GM18517 (cell line): ENCODE measurements around the gene TAS2R1.

Source experiments
- ATAC-seq: cut with Tn5 transposase; IDR thresholded peaks from one replicate; pipeline ENCODE4 v1.9.1; 2021; ENCODE audit warnings: mild to moderate bottlenecking, moderate library complexity; ENCODE audit not compliant: unreplicated experiment

Gene TAS2R1, protein sequence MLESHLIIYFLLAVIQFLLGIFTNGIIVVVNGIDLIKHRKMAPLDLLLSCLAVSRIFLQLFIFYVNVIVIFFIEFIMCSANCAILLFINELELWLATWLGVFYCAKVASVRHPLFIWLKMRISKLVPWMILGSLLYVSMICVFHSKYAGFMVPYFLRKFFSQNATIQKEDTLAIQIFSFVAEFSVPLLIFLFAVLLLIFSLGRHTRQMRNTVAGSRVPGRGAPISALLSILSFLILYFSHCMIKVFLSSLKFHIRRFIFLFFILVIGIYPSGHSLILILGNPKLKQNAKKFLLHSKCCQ

DNA sequence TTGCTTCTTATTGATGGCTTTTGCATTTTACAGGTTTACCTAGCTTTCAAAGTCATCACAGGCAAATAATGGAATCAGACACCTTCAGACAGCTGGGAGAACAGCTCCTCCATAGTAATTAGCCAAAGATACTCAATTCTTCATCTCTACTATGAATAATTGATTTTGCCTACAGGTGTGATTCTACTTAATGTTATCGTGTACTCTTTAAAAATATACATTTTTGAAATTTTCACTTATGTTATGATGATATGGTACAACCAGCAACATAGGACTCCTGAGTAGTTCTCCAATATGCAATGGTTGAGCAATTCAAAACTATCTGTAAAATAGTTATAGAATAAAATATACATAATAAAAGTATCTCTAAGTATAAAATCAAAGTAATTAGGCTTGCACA is at the start of gene TAS2R1:
TAS2R1 (minus strand) TSS at position 101 of the 400 bp plus-strand sequence. CDS start 319 bp downstream, outside the sequence.
- no peak for ATAC-seq

DNA sequence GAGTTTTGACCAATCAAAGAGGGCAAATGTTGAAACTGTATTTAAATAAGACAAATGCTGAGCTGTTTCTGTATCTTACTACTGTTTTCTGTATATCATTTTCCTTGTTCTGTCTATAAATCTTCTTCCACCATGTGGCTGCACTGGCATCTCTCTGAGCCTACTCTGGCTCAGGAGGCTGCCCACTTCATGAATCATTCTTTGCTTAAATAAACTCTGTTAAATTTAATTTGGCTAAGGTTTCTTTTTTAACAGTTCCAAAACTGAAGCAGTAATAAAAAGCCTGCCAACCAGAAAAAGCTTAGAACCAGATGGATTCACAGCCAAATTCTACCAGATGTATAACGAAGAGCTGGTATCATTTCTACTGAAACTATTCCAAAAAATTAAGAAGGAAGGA is 40.2 kb upstream of the TAS2R1 start:
- ATAC-seq: no peak

DNA sequence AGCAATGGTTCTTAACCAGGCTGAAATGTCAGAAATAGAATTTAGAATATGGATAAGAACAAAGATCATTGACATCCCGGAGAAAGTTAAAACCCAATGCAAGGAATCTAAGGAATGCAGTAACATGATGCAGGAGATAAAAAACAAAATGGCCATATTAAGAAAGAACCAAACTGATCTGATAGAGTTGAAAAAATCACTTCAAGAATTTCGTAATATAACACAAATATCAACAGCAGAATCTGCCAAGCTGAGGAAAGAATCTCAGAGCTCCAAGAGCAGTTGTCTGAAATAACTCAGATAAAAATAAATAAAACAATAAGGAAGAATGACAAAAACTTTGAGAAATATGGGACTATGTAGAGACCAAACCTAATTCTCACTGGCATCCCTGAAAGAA is 37.8 kb upstream of the TAS2R1 start:
- ATAC-seq: no peak

DNA sequence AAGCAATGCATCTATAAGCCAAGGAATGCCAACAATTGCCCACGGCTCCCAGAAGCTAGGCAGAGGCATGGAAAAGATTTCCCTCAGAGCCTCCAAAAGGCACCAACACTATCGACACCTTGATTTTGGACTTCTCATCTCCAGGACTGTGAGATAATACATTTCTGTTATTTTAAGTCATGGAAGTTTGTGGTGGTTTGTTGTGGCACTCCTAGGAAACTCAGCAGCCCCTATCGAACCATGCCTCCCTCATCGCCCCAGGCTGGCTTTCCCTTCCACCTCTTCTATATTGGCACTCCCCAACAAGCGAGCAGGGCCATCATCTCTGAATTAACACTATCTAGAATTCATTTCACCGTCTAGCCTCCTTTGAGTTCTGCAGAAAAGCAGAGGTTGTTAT is 33.7 kb upstream of the TAS2R1 start:
- ATAC-seq: no peak

DNA sequence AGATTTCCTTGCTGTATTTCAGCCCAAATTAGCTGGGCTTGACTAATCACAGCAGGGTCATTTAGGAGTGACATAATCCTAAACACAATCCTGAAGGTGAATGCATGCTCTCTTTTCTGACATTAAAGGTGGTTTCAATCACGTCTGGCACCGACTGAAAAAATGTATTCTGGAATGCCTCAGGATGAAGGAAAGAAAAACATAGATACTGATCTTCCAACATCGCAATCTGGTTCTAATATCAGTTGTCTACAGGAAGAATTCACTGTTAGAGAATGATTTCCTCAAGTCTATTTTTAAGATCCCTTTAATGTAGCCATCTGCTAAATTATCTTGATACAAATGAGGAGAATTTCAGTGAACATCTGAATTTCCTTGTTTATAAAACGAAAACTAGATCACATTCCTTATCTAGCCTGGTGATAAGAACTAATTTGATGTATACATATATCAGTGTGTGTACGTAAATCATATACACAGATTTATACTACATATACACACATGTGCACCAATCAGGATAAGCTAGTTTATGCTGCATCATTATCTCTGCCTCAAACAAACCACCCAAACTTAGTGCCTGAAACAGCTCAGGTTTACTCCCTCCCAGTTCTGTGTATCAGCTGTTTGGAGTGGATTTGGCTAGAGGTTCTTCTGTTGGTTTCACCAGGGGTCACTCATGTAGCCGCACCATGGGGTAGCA is 31.3 kb upstream of the TAS2R1 start:
- no peak for ATAC-seq

DNA sequence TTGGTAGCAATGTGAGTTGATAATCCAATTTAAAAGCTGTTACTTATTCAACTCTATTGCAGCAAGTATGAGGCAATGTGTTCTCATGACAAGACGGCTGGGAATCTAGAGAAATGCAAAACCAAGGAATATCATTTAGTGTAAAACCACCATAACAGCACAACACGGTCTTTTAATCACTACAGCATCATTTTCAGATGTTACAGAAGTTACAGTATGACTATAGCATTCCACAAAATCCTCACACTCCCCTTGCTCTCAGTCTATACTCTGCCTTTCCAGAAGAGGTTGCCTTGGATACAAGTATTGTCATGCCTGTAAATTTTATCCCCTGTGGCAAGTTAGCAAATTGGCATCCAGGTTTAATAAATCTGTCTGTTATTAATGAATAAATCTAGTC is 28.6 kb upstream of the TAS2R1 start:
- no peak for ATAC-seq

DNA sequence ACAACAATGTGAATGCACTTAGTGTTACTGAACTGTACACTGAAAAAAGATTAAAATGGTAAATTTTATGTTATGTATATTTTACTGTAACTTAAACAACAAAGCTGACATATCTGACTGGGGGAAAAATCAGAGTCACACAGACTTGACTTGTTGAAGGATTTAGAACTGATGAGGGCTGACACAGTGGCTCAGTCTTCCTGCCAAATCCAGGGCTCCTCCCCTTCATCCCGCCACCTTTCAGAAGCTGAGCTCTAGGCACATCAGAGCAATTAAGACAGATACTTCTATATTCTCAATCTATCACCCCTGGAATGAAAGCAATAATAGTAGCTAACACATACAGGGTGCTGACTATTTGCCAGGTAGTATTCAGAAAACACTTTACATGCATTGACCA is 27.7 kb upstream of the TAS2R1 start:
- no peak for ATAC-seq

DNA sequence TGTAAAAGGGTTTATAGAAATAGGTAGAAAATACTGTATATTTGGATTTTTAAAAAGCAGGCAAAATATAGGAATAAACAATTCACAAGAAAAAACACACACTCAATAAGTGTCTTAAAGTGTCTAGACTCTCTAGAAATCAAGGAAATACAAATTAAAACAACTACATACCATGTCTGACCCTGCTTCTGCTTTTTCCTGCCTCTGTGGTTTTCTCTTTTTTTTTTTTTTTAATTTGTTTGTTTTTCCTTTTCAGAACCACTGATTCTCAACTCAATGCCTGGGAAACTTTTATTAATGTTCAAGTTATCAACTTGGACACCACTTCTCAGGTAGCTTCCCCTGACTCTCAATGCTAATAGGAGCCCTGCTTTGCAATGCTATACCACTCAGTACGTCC is 25.5 kb upstream of the TAS2R1 start:
- no peak for ATAC-seq

DNA sequence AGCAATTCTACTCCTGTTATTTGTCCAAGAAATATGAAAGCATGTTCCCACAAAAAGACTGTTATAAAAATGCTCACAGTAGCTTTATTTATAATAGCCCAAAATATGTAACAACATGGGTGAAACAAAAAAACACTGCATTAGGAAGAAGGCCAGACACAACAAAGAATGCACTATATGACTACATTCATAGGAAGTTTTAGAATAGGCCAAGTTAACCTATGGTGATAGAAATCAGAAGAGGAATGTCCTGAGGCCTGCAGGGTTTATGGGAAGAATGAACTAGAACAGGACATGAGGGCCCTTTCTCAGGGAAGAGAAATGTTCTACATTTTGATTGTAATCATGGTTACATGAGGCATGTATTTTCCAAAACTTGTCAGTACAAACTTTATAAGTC is 24.7 kb upstream of the TAS2R1 start:
- no peak for ATAC-seq

DNA sequence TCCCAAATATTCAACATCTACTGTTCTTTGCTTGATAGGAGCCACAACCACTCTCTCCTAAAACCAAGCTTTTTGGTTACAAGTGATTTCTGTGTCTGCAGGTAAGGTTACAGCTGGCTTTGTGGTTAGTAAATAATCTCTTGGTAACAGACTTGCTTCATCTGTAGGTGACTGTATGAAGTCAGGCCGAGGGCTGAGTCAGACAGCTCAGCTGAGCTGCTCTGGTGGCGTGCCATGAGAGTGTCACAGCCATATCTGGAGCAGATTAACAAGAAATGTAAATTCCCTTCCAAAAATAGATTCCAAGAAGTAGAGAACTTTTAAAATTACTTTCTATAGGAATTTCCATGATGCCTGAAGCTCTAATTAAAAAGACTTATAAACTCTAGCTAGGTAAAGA is 23.7 kb upstream of the TAS2R1 start:
- peak; percentile 89 for ATAC-seq

DNA sequence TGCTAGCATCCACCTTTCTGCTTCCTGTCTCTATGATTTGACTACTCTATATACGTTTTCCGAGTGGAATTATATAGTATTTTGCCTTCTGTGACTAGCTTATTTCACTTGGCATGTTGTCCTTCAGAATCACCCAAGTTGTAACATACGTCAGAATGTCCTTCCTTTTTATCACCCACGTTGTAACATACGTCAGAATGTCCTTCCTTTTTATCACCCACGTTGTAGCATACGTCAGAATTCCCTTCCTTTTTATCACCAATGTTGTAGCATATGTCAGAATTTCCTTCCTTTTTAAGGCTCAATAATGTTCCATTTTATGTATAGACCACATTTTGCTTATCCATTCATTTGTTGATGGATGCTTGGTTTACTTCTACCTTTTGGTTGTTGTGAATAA is 22.9 kb upstream of the TAS2R1 start:
- no peak for ATAC-seq

DNA sequence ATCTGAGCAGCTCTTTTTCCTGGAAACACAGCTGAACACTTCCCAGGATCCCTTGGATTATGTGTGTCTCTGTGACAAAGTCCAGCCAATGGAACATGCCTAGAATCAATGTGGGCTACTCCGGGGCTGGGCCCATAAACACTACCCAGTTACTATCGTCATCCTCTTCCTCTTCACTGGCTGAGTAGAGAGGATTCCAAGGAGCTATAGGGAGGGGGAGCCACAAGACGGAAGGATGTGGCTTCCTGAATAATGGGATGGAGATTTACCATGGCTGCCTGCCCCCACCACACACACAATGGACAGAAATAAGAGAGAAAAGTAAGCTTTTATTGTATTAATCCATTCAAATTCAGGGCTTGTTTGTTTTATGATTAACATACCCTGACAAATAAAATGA is 22.1 kb upstream of the TAS2R1 start:
- no peak for ATAC-seq

DNA sequence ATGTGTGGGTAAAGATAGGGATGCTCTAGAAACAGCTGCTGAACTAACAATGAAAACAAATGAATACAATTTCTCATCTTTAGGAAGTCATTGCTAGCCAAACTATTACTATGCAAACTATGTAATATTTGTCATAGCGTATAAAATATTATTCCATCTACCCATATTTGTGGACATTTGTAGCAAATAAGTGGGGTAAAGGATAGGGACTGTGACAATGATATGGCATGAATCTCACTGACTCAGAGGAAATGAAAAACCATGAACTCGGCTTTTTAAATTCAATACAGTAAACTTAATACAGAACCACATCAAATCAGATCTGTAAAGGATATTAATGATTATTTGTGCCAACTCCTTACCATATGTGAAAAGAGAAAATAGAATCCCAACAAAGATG is 16.7 kb upstream of the TAS2R1 start:
- no peak for ATAC-seq

DNA sequence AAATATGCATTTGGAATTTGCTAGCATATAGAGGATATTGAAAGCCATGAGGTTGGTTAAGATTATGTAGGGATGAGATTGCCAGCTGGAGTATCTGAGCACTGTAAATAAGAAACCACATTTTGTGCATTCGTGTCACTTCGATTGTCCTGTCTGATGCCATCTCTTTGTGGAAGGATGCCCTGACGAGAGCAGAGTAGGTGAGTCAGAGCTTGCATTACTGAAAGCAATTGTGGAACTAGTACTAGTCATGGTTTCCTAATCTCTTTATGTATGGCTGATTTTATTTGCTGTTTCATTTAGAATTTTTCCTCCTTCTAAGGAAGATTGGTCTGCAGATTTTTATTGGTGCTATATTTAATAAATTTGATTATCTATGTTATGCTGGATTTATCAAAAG is 14.5 kb upstream of the TAS2R1 start:
- no peak for ATAC-seq

DNA sequence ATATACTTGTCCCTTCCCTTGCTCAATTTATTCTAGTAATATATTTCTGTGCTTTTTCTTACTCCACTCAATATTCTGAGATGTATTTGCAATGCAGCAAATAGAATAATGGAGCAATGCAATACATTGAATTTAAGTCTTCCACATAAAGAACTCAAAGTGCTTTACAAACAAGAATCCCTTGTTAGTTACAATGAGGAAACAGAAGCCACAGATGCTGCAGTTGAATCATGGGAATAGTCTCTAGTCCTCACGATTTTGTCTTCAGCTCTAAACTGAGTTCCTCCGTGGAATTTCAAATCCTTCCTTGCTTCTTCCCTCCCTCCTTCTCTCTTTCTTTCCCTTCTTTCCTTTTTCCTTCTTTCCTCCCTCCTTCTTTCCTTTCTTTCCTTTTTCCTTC is 12.5 kb upstream of the TAS2R1 start:
- ATAC-seq: no peak

DNA sequence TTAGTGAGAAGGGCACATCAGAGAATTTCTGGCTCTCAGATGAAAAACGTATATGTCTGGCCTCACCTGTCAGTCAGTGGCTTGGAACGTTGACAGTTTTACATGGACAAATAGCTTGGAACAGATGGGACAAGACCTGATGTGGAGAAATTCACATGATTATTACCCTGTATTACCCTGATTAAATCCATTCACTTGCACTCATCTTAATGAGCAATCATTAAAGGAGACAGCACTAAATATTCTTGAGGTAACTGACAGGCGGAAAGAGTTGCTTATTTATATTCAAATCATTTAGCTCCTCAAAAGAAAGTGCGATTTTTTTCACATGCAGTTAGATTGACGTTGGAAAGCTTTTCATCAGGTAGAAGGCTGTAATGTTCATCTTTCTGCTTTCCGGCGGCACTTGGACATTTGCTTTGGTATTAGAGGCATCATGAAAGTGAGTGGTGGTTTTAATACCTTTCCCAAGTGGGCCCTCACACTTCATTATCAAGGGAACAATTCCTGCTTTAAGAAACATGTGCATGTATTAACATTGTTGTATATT is 11.7 kb upstream of the TAS2R1 start:
- no peak for ATAC-seq

DNA sequence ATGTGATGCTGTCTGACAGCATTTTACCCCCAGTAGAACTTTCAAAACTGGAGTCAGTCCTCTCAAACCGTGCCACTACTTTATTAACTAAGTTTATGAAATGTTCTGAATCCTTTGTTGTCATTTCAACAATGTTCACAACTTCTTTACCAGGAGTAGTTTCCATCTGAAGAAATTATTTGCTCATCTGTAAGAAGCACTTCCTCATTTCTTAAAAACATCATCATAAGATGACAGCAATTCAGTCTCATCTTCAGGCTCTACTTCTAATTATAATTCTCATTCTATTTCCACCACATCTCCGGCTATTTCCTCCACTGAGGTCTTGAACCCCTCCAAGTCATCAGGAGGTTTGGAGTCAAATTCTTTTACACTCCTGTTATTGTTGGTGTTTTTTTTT is 2.3 kb upstream of the TAS2R1 start:
- no peak for ATAC-seq

DNA sequence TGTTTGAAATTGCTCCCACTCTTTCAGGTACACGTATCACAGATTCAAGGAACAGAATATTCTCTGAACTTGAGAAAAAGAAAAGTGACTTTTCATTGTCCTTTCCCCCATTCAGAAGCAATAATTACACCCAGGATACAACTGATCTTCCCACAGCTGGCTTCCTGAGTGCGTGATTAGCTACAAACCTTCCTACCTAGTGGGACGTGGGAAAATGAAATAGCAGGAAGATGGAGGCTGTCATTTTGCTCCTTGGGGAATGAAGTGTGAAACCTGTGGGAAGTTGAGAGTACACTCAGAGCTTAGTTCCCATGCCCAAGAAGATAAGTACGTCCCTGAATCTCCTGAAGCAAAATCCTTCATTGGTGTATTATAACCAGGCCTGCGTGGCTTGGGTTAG is 2.6 kb downstream of the TAS2R1 start:
- ATAC-seq: no peak

DNA sequence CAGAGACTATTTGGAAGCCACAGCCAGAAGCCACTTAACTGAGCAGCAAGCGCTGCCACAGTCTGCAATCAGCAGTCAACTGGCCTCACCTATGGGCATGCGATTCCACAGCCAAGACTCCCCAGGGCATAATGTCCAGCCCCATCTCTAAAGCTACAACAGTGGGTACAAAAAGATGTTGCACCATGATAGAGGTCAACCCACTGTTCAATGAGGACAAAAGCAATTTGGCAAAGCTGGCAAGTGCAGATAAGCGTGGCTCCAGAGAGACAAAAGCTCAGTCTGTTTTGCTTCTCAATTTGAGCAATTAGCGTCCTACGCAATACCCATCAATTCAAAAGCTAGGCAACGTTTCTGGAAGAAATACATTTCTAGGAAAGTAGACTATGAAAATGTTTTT is 3.2 kb downstream of the TAS2R1 start:
- no peak for ATAC-seq

DNA sequence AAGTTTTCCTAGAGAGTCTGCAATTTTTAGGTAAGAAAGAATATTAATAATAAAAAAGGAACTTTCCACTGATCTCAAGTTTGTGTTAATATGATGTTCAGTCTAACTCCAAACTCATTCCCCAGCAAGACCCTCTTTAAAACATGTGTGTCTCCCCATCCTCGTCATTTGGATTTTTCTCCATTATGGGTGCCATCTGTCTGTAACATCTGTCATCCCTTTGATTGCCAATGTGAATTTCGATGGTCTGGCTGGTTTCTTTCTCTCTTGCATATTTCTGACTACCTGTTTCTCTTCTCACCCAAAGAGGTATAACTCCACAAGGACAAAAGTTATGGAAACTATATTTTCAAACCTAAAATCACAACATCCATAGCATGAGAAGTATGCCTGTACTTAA is 4.4 kb downstream of the TAS2R1 start:
- no peak for ATAC-seq

DNA sequence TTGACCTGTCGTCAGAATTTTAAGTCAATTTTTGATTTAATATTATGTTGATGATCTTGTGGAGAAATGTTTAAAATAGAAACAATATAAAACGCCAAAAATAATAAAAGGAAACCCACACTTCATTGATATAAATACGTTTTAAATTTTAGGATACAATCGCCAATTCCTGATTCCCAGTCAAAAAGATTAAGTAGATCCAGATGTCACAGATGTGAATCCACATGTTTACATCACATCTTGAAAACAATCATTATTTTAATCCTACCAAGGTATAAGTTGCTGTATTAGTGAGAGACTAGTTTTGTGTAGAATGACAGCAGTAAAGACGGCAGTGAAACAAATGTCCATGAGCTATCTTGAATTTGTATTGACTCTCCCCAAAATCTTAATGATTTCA is 4.9 kb downstream of the TAS2R1 start:
- ATAC-seq: no peak

DNA sequence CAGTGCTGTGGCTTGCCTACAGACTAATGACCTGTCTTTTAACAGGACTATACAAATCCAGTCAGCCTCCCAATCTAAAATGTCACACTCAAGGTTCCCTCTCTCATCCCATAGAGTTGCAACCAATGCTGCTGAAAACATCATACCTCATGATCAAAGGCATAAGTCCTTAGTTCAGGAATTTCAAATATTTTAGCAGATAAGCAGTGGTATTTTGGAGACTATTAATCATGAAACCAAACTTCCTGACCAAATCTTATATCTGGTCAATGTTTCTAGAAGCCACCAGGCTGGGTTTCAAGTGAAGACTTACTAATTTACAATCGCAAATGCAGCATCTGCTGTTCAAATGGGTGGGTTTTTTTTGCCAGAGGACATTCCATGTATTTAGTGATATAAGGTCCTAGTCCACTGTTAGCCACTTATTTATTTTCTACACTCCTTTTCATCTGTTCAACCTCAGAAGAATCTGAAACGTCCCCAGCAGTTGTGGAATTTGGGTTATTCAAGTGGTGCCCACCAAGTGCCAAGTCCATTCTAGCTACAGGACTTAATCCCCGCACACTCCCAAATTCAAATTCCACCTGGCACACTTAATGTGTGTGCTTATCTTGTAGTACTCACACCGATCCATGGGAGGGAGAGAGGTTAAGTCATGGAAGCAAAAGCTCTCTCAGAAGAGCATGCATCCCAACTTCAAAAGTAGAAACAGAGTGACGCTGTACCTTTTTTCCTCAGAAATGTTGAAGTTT is 5.8 kb downstream of the TAS2R1 start:
- ATAC-seq: no peak
